ENCODE results near the gene TRAPPC2L.

TRAPPC2L gene

DNA sequence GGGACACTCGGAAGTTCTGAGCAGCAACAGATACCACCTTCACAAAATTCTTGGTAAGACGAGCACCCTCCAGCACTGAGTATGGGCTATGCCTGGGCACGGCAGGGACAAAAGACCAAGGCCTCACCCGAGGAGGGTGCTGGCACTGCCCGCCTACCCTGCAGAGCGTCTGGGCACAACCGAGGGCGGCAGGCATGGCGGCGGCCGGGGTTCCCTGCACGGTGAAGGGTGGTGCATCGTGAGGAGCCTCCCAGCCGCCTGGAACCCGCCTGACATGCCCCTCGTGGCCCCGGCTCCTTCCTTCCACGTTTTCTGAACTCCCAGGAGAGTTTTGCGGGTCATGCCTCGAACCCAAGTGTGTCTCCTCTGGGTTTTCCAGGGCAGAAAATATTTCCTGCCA, 19.1 kb upstream of the TRAPPC2L start:
- TF ChIP-seq, protein P1, sequence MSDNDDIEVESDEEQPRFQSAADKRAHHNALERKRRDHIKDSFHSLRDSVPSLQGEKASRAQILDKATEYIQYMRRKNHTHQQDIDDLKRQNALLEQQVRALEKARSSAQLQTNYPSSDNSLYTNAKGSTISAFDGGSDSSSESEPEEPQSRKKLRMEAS (IDR thresholded peaks at IDR 0.05): no peak
- TF ChIP-seq TCF12 (IDR thresholded peaks at IDR 0.05; ENCODE audit: low read depth) (no peak), CREB1 (IDR thresholded peaks at IDR 0.05; ENCODE audit: low read depth) (no peak), TEAD4 (IDR thresholded peaks at IDR 0.05) (no peak), CEBPB (IDR thresholded peaks at IDR 0.05) (no peak), EGR1 (IDR thresholded peaks at IDR 0.05) (no peak), TAF1 (IDR thresholded peaks at IDR 0.05; ENCODE audit: low read depth) (no peak), EP300 (IDR thresholded peaks at IDR 0.05; ENCODE audit: borderline replicate concordance) (no peak), YY1 (IDR thresholded peaks at IDR 0.05; ENCODE audit: low read depth) (no peak), ZBTB7A (IDR thresholded peaks at IDR 0.05; ENCODE audit: low read depth) (no peak), NFIC (IDR thresholded peaks at IDR 0.05) (no peak), RAD21 (IDR thresholded peaks at IDR 0.05; ENCODE audit: low read depth) (no peak), FOXM1 (IDR thresholded peaks at IDR 0.05; ENCODE audit: borderline replicate concordance, low read depth) (no peak)
- TF ChIP-seq, protein P2, sequence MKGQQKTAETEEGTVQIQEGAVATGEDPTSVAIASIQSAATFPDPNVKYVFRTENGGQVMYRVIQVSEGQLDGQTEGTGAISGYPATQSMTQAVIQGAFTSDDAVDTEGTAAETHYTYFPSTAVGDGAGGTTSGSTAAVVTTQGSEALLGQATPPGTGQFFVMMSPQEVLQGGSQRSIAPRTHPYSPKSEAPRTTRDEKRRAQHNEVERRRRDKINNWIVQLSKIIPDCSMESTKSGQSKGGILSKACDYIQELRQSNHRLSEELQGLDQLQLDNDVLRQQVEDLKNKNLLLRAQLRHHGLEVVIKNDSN (IDR thresholded peaks at IDR 0.05): no peak
- TF ChIP-seq, protein P3, sequence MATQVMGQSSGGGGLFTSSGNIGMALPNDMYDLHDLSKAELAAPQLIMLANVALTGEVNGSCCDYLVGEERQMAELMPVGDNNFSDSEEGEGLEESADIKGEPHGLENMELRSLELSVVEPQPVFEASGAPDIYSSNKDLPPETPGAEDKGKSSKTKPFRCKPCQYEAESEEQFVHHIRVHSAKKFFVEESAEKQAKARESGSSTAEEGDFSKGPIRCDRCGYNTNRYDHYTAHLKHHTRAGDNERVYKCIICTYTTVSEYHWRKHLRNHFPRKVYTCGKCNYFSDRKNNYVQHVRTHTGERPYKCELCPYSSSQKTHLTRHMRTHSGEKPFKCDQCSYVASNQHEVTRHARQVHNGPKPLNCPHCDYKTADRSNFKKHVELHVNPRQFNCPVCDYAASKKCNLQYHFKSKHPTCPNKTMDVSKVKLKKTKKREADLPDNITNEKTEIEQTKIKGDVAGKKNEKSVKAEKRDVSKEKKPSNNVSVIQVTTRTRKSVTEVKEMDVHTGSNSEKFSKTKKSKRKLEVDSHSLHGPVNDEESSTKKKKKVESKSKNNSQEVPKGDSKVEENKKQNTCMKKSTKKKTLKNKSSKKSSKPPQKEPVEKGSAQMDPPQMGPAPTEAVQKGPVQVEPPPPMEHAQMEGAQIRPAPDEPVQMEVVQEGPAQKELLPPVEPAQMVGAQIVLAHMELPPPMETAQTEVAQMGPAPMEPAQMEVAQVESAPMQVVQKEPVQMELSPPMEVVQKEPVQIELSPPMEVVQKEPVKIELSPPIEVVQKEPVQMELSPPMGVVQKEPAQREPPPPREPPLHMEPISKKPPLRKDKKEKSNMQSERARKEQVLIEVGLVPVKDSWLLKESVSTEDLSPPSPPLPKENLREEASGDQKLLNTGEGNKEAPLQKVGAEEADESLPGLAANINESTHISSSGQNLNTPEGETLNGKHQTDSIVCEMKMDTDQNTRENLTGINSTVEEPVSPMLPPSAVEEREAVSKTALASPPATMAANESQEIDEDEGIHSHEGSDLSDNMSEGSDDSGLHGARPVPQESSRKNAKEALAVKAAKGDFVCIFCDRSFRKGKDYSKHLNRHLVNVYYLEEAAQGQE (IDR thresholded peaks at IDR 0.05; ENCODE audit: low read depth): no peak

DNA sequence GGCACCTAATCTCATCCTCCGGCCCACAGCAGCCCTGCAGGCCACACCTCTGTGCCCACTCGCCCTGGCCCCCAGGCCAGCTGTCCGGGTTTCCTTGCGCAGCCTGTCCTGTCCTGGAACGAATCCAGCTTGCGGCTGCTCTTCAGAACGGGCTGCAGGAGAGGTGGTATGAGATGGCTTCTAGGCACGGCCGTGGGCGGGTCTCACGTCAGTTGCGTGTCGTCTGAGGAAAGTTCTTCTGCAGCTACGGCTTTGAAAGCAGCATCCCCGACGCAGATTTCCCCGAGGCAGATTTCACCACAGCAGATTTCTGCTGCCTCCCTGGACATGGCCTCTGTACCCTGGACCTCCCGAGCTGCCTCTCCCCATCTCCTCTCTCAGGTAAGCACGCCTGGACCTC, 18.4 kb upstream of the TRAPPC2L start:
- TF ChIP-seq TEAD4 (IDR thresholded peaks at IDR 0.05) (no peak), EGR1 (IDR thresholded peaks at IDR 0.05) (no peak), RAD21 (IDR thresholded peaks at IDR 0.05; ENCODE audit: low read depth) (no peak), FOXM1 (IDR thresholded peaks at IDR 0.05; ENCODE audit: borderline replicate concordance, low read depth) (no peak), CREB1 (IDR thresholded peaks at IDR 0.05; ENCODE audit: low read depth) (no peak), NFIC (IDR thresholded peaks at IDR 0.05) (no peak), ZBTB7A (IDR thresholded peaks at IDR 0.05; ENCODE audit: low read depth) (no peak), YY1 (IDR thresholded peaks at IDR 0.05; ENCODE audit: low read depth) (no peak), TCF12 (IDR thresholded peaks at IDR 0.05; ENCODE audit: low read depth) (no peak), CEBPB (IDR thresholded peaks at IDR 0.05) (no peak), EP300 (IDR thresholded peaks at IDR 0.05; ENCODE audit: borderline replicate concordance) (no peak), TAF1 (IDR thresholded peaks at IDR 0.05; ENCODE audit: low read depth) (no peak)
- TF ChIP-seq, protein P2 (IDR thresholded peaks at IDR 0.05): no peak
- TF ChIP-seq, protein P1 (IDR thresholded peaks at IDR 0.05): no peak
- TF ChIP-seq, protein P3 (IDR thresholded peaks at IDR 0.05; ENCODE audit: low read depth): no peak

DNA sequence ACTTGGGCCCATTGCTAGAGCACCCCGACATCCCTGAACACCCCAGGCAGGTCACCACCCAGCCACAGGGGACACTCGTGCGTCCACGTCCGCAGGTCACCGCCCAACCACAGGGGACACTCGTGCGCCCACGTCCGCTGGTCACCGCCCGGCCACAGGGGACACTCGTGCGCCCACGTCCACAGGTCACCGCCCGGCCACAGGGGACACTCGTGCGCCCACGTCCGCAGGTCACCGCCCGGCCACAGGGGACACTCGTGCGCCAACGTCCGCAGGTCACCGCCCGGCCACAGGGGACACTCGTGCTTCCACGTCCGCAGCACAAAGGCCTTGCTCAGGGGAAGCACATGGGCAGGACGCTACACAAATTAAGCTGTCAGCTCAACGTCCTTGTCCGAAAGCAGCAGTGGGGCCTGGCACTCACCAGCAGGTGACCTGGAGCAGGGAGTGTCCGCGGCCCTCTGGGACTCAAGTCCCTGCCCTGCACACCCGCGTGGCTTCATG, 17.8 kb upstream of the TRAPPC2L start:
- TF ChIP-seq ZBTB7A (IDR thresholded peaks at IDR 0.05; ENCODE audit: low read depth) (no peak), FOXM1 (IDR thresholded peaks at IDR 0.05; ENCODE audit: borderline replicate concordance, low read depth) (no peak), EGR1 (IDR thresholded peaks at IDR 0.05) (no peak), TAF1 (IDR thresholded peaks at IDR 0.05; ENCODE audit: low read depth) (no peak), TCF12 (IDR thresholded peaks at IDR 0.05; ENCODE audit: low read depth) (no peak), RAD21 (IDR thresholded peaks at IDR 0.05; ENCODE audit: low read depth) (no peak)
- TF ChIP-seq, protein P2 (IDR thresholded peaks at IDR 0.05): no peak

DNA sequence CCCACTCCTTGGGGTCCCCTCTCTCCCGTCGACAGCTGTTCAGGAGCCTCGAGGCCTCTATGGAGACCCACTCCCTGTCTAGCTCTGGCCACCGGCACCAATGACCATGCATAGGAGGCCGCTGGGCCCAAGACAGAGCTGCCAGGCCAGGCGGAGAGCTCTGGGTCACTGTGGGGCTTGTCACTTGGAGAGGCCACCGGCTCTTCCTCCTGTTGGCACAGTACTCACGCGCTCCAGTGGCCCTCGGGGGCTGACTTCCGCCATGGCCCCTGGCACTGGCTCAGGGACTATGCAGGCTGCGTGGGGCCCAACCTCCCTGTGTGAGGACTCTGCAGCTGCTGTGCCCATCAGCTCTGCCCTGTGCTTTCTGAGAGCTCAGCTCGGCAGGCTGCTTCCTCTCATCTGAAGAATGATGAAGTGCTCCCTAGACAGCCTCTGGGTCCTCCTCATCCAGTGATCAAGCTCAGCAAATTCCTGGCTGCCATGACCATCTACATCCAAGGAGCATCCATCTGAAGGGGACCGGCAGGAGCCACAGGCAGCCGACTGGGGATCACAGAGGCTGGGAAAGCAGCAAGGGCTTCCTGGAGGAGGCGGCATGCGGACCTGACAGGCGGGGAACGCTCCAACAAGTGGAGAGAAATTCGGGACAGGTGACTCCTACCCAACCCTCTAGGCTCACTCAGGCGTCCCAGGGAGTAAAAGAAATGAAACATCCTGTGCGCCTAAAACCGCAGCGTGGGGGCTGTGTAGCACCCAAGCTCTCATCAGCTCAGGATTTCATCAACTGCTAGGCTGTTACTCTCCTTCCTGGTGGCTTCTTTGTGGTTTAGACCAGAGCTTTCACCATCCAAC, 17.0 kb upstream of the TRAPPC2L start:
- TF ChIP-seq TAF1 (IDR thresholded peaks at IDR 0.05; ENCODE audit: low read depth): no peak
- TF ChIP-seq, protein P2 (IDR thresholded peaks at IDR 0.05): no peak
- TF ChIP-seq CEBPB (IDR thresholded peaks at IDR 0.05): no peak
- TF ChIP-seq RAD21 (IDR thresholded peaks at IDR 0.05; ENCODE audit: low read depth): no peak
- TF ChIP-seq NFIC (IDR thresholded peaks at IDR 0.05): no peak
- no peak for TF ChIP-seq ZBTB7A (IDR thresholded peaks at IDR 0.05; ENCODE audit: low read depth)
- TF ChIP-seq, protein P1 (IDR thresholded peaks at IDR 0.05): no peak
- TF ChIP-seq YY1 (IDR thresholded peaks at IDR 0.05; ENCODE audit: low read depth): no peak
- TF ChIP-seq FOXM1 (IDR thresholded peaks at IDR 0.05; ENCODE audit: borderline replicate concordance, low read depth): no peak
